Stomach (tissue), 9 donors: ENCODE results near the gene FEZ2. TPM values are rescaled to one million over a fixed set of nuclear protein-coding genes. Genes with fewer than 3 reads are reported as not detected.

Source experiments
- DNase-seq, 2 donors: peaks; one replicate each; pipeline versions ENCODE4 v3.0.0 to v3.0.0-alpha.2; 2013 to 2019
- H3K27ac ChIP-seq, 5 donors: fragments of 200-600 bp in 4 of 5; sonication (generic) in 4 of 5; one replicate each; pipeline ENCODE4 v1.5.1; 2013 to 2019; ENCODE audit warnings: mild to moderate bottlenecking in 1 of 5, moderate library complexity in 1 of 5
- H3K27me3 ChIP-seq, 3 donors: fragments of 200-600 bp; sonication (generic); one replicate each; pipeline ENCODE4 v1.5.1; 2017 to 2019; ENCODE audit warnings: mixed run types in 1 of 3
- H3K36me3 ChIP-seq, 4 donors: fragments of 200-600 bp; sonication (generic); 1 replicate in 3 of 4; 2 replicates in 1 of 4; pipeline ENCODE4 v1.5.1; 2016 to 2019
- H3K4me1 ChIP-seq, 4 donors: fragments of 200-600 bp; sonication (generic); one replicate each; pipeline ENCODE4 v1.5.1; 2016 to 2019
- H3K4me3 ChIP-seq, 4 donors: fragments of 200-600 bp; sonication (generic) in 3 of 4; one replicate each; pipeline ENCODE4 v1.5.1; 2016 to 2019; ENCODE audit warnings: mild to moderate bottlenecking in 1 of 4
- H3K9me3 ChIP-seq, 4 donors: fragments of 200-600 bp; sonication (generic); one replicate each; pipeline ENCODE4 v1.5.1; 2016 to 2019
- CTCF ChIP-seq, 7 experiments: fragments of 450-650 bp in 4 of 7; fragments of 200-600 bp in 3 of 7; sonication (generic) in 3 of 7; IDR thresholded peaks; one replicate each; pipeline ENCODE4 v1.5.1; 2016 to 2019; ENCODE audit warnings: antibody characterized with exemption in 7 of 7, control low read depth in 2 of 7, mild to moderate bottlenecking in 1 of 7
- EP300 ChIP-seq: sonication (generic); formaldehyde crosslinking; IDR thresholded peaks from one replicate; pipeline ENCODE4 v1.6.1; 2017; ENCODE audit warnings: antibody characterized with exemption
- POLR2A ChIP-seq, 4 donors: fragments of 450-650 bp; IDR thresholded peaks; one replicate each; pipeline ENCODE4 v1.6.1; 2016; ENCODE audit warnings: antibody characterized with exemption in 4 of 4, control low read depth in 2 of 4, mild to moderate bottlenecking in 1 of 4, moderate library complexity in 1 of 4
- POLR2AphosphoS5 ChIP-seq, 3 donors: sonication (generic); formaldehyde crosslinking; IDR thresholded peaks; one replicate each; pipeline ENCODE4 v1.6.1; 2016; ENCODE audit warnings: antibody characterized with exemption in 3 of 3
- WGBS, 5 donors: extraction: QIAGEN DNeasy Blood & Tissue Kit in 3 of 5; methylation state at CpG; one replicate each; pipeline versions ENCODE4 v1.1.5 to v1.1.7; 2013 to 2018; 5-methylcytosine and 5-hydroxymethylcytosine counted together
- intact Hi-C: fragments of 100-400 bp; cut with DNase I; formaldehyde crosslinking; loops from one replicate; pipeline ENCODE4 v1.15.1; 2023; ENCODE audit warnings: low total_unique reads
- polyA plus RNA-seq, 3 donors: library from polyadenylated mRNA; stranded (reverse); fragments of 200-250 nt; gene quantifications; one replicate each; pipeline ENCODE4 v1.2.3, GENCODE V29; 2013
- total RNA-seq, 5 donors: library from RNA; depleted of rRNA; stranded (reverse); fragments of >200 nt; gene quantifications; one replicate each; pipeline versions ENCODE4 v1.1.0 to v1.2.3, GENCODE V29; 2014 to 2016
- donor health status: healthy with polysubstance abuse.
- donor health status: Bipolar disorder and iron deficiency.
- donor health status: healthy.

The FEZ2 gene
- total and polyA plus RNA-seq, 8 donors, result 17.7 to 100.0 (median 25.8) TPM

- H3K9me3 ChIP-seq, result no peaks in the 10 kb centered on the region
- H3K36me3 ChIP-seq, result no peaks in the 10 kb centered on the region
- 74 to 81% (median 79%) methylated on average over 5 of the region's 5 CpGs for WGBS, 5 donors
- intact Hi-C loops, result no loop called here
- no peaks in the 10 kb centered on the region for H3K4me1 ChIP-seq
- DNase-seq, result no peak
- no peaks in the 10 kb centered on the region for H3K27me3 ChIP-seq
- TF ChIP-seq POLR2AphosphoS5 (IDR thresholded peaks at IDR 0.05) (no peak), POLR2A (IDR thresholded peaks at IDR 0.05) (no peak), EP300 (no peak), CTCF (IDR thresholded peaks at IDR 0.05) (no peak)
- H3K27ac ChIP-seq, result no peak overlapping the region
- no peak overlapping the region for H3K4me3 ChIP-seq
These were observed 13.5 kb upstream of the FEZ2 start for GRCh38 chr2:36611316-36611990.

- Histone ChIP-seq H3K4me3 (no peak overlapping the region), H3K36me3 (no peaks in the 10 kb centered on the region), H3K27me3 (no peaks in the 10 kb centered on the region), H3K9me3 (no peaks in the 10 kb centered on the region), H3K27ac (no peak overlapping the region), H3K4me1 (no peaks in the 10 kb centered on the region)
- 44 to 75% (median 67%) methylated on average over 1 of the region's 1 CpG for WGBS, 5 donors
- DNase-seq, result no peak
- TF ChIP-seq CTCF (IDR thresholded peaks at IDR 0.05), result no peak
- TF ChIP-seq EP300, result no peak
- no peak for TF ChIP-seq POLR2A (IDR thresholded peaks at IDR 0.05)
- no peak for TF ChIP-seq POLR2AphosphoS5 (IDR thresholded peaks at IDR 0.05)
- intact Hi-C loops, result no loop called here
These were observed 11.5 kb upstream of the FEZ2 start for GRCh38 chr2:36609507-36609906.

GRCh38 chr2:36607947-36608346 is 10.0 kb upstream of the FEZ2 start:
- 65 to 84% (median 70%) methylated on average over 3 of the region's 3 CpGs for WGBS, 5 donors

GRCh38 chr2:36606925-36607324 is 9.0 kb upstream of the FEZ2 start:
- WGBS, 5 donors, result 59 to 91% (median 90%) methylated on average over 3 of the region's 3 CpGs
- Histone ChIP-seq H3K4me1 (no peaks in the 10 kb centered on the region), H3K27ac (no peak overlapping the region), H3K4me3 (no peak overlapping the region), H3K9me3 (no peaks in the 10 kb centered on the region), H3K27me3 (no peaks in the 10 kb centered on the region), H3K36me3 (no peaks in the 10 kb centered on the region)
- no peak for DNase-seq
- TF ChIP-seq CTCF (IDR thresholded peaks at IDR 0.05) (no peak), POLR2AphosphoS5 (IDR thresholded peaks at IDR 0.05) (no peak), POLR2A (IDR thresholded peaks at IDR 0.05) (no peak), EP300 (no peak)
- intact Hi-C loops, result no loop called here

More at GRCh38 chr2:36607947-36608346, 10.0 kb upstream of the FEZ2 start:
- TF ChIP-seq POLR2AphosphoS5 (IDR thresholded peaks at IDR 0.05) (no peak), POLR2A (IDR thresholded peaks at IDR 0.05) (no peak), CTCF (IDR thresholded peaks at IDR 0.05) (no peak), EP300 (no peak)
- Histone ChIP-seq H3K9me3 (no peaks in the 10 kb centered on the region), H3K36me3 (no peaks in the 10 kb centered on the region), H3K4me3 (no peak overlapping the region), H3K4me1 (no peaks in the 10 kb centered on the region), H3K27ac (no peak overlapping the region), H3K27me3 (no peaks in the 10 kb centered on the region)
- no peak for DNase-seq
- intact Hi-C loops, result no loop called here
